C1 segment of cervical spinal cord (tissue), 14 donors: ENCODE measurements around the gene NAA50.

ENCODE experiments used
- DNase-seq, 14 donors: peaks; one replicate each; lab custom pipeline; 2025; lab: John Stamatoyannopoulos, UW

The NAA50 gene

DNA sequence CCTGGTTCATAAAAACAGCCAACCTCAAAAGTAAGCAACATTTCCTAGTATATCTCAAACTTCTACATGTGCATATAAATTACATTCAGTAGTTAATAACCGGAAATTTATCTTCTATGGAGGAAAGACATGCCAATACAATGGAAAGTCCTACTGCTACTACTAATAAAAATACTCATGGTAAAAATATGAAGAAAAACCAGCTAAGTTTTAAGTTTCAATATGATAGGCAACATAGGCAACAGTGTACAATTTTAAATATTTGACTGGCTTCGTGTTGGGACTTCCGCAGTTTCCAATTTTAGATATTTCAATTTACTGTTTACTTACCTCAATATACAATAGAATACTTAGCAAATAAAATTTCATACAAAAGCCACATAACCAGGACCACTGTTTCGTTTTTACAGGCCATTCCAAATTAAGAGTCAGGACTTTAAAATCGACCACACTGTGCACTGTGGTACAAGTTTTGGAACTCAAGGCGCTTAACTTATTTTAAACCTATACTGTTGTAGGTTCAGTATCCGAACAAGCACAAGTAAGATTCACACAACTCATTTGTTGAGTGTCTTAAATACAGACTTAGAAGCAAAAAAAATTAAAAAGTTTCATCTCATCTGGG, 2.9 kb downstream of the NAA50 start:
- no peak for DNase-seq

- DNase-seq: no peak
These were observed 4.4 kb downstream of the NAA50 start for GRCh38 chr3:113741620-113742019.

GRCh38 chr3:113741086-113741485, 5.0 kb downstream of the NAA50 start:
- DNase-seq: no peak

- peak in 2 of 14 donors; percentile 9 to 21 for DNase-seq
These were observed 9.4 kb downstream of the NAA50 start for GRCh38 chr3:113736548-113737089.

- no peak for DNase-seq
These were observed 14.4 kb downstream of the NAA50 start for GRCh38 chr3:113731694-113732093.

GRCh38 chr3:113730550-113730949, 15.5 kb downstream of the NAA50 start:
- DNase-seq: no peak

GRCh38 chr3:113728661-113729060, 17.4 kb downstream of the NAA50 start:
- DNase-seq: no peak

DNA sequence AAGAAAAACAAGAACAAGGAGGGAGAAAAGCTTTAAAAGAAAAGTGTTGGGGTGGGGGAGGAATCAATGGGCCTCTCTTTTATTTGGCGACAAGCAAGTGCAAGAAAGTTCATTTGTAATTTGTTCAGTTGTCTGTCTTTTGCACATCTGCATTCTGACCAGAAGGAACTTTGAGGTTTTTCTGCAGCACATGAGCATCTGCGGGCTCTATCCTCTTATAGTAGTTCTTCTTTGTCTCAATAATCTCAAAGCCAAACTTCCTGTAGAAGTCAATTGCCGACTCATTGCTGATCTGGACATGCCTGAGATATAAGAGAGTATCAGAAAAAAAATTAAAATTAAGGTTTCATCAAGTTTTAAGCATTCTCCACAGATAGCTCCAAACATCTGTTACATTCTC, 24.4 kb downstream of the NAA50 start:
- no peak for DNase-seq

DNA sequence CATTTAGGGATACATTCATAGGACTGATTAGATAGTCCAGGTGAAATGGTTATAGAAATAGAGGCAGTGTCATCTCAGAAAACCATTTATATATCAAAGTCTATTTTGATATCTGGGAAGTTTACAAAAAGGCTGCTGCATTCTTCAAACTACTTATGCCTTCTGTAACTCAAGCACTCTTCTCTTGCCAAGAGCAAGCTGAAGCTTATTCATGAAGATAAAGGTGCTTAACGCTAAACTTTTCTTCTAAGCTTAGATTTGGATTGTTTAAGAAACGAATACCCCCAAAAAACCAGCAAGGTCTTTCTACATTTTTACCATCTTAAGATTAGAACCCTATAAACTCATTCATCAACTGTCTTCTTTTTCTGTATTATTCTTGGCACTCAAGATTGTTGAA, 26.3 kb downstream of the NAA50 start:
- DNase-seq: no peak

DNA sequence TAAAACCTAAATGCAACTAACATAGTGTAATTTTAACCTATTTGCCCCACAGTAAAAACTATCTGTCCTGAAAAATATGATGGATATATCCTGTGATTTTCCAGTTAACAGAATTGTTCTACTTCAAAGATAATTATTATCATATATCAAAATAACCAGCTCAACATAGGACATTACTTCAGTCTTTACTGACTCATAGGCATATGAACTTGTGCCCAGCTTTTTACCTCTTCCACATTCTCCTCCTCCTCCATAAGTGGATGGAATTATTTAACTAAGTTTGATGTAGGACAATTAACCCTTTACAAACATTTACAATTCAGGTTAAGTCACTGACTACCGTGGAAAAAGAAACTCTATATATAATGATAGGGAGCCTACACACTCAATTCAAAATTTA, 26.8 kb downstream of the NAA50 start:
- no peak for DNase-seq

- no peak for DNase-seq
These were observed 28.2 kb downstream of the NAA50 start for GRCh38 chr3:113717818-113718217.

DNA sequence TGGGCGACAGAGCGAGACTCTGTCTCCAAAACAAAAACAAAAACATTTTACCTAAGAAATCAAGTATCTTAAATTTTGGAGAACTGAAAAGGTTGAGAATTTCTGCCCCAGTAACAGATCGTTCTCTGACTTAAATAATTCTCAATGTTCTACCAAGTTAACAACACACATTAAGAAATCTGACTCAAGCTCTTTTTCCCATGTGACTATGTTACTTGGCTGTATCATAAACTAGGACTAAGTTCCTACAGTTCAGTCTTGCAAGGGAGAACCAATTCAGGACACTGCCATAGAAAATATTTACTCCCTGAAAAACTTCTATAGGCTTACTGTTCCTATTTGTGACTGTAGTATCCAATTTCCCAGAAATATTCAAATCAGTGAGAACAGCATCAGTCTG, 28.7 kb downstream of the NAA50 start:
- no peak for DNase-seq

GRCh38 chr3:113714702-113715101, 31.3 kb downstream of the NAA50 start:
- DNase-seq: no peak

GRCh38 chr3:113712129-113712528, 33.9 kb downstream of the NAA50 start:
- no peak for DNase-seq

- DNase-seq: no peak
These were observed 38.2 kb downstream of the NAA50 start for GRCh38 chr3:113707835-113708234.

DNA sequence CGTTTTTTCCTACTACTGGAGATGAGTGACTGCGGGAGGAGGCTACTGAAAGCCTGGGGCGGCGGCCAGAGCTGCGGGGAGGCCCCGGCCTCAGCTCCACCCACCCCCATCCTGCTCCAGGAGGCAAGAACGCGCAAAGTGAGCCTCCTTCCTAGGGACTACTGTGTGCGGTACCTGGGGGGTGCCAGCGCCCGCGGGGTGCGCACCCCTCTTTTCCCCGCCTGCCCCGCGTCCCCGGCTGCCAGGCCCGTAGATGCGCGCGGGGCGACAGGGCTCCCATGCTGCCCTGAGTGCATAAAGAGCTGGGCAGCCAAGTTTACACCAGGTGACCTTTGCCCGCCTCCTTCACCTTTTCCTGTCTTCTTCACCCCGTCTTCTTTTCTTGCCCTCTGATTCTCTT, 47.1 kb downstream of the NAA50 start:
- peak in 2 of 14 donors; percentile 15 to 47 for DNase-seq

GRCh38 chr3:113698213-113698742, 47.8 kb downstream of the NAA50 start:
- DNase-seq: no peak

- peak in 4 of 14 donors; percentile 33 to 62 (median 48) for DNase-seq
These were observed 48.5 kb downstream of the NAA50 start for GRCh38 chr3:113697500-113698090.

- peak; percentile 94 to 100 (median 98) for DNase-seq
These were observed 49.2 kb downstream of the NAA50 start for GRCh38 chr3:113696658-113697499.

DNA sequence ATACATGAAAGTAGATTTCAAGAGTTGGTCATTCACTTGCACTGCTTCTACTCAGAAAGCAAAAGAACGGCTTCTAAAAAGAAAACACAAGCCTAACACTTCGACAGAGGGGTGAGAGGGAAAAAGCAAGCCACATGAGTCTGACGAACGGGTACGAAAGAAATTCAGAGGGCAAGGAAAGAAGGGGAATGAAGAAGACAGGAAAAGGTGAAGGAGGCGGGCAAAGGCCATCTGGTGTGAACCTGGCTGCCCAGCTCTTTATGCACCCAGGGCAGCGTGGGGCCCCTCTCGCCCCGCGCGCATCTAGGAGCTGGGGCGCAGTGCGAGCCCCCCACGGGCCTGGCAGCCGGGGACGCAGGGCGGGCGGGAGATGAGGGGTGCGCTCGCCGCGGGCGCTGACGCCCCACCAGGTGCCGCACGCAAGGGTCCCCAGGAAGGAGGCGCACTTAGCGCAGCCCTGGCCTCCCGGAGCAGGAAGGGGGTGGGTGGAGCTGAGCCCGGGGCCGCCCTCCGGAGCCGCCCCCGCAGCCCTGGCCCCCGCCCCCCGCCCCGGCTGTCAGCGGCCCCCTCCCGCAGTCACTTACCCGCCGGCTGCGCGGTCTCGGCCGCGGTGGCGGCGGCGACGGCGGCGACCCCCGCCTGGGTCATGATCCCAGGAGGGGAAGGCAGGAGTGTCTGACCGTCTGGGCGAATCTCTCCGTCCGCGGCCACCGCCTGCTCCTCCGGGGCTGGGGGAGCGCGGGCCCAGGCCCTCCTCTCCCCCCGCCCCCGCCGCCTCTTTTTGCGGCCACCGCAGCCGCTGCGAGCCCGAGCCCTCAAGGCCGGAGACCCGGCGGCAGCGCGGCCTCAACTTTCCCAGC, 50.0 kb downstream of the NAA50 start, which contains the start of gene USF3:
USF3 (minus strand) TSS at position 857 of the 860 bp plus-strand sequence. CDS start 21,764 bp downstream, outside the sequence.
- DNase-seq: peak in 11 of 14 donors; percentile 36 to 83 (median 71)

DNA sequence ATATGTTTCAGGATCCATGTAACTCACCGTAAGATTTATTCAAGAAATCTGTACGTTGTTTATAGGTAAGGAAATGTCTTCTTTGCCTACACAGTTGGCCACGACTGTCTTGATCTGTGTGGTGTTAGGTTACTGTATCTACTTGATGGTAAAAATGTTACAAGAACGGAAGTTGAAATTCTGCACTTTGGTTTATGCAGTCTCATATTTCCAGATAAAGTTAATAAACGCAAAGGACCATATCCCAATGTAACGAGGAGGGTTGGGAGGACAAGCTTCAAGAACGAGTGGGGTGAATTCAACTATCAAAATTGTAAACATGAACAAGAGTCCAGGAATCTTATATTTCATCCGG, 50.6 kb downstream of the NAA50 start:
- no peak for DNase-seq
